Adipocyte (in vitro differentiated cells): ENCODE data around the gene RGS12.

Experiments
- DNase-seq: peaks from one replicate; pipeline ENCODE4 v3.0.0-alpha.2; 2015; ENCODE audit warnings: low read depth
- H3K27me3 ChIP-seq: replicated peaks from 2 replicates; pipeline ENCODE4 v1.7.0; 2013; ENCODE audit warnings: mild to moderate bottlenecking, low read length, moderate library complexity; ENCODE audit not compliant: control insufficient read depth, insufficient read depth
- H3K36me3 ChIP-seq: 2 replicates; pipeline ENCODE4 v1.7.0; 2013; ENCODE audit warnings: low read length, mild to moderate bottlenecking, moderate library complexity; ENCODE audit not compliant: control insufficient read depth, insufficient read depth, severe bottlenecking
- H3K4me1 ChIP-seq: 2 replicates; pipeline ENCODE4 v1.7.0; 2013; ENCODE audit warnings: mild to moderate bottlenecking, low read length, moderate library complexity; ENCODE audit not compliant: control insufficient read depth, insufficient read depth
- H3K4me3 ChIP-seq: 2 replicates; pipeline ENCODE4 v1.7.0; 2013; ENCODE audit warnings: mild to moderate bottlenecking, low read length, moderate library complexity
- H3K9ac ChIP-seq: 2 replicates; pipeline ENCODE4 v1.7.0; 2013; ENCODE audit warnings: mild to moderate bottlenecking, low read length, moderate library complexity
- H3K9me3 ChIP-seq: 2 replicates; pipeline ENCODE4 v1.7.0; 2013; ENCODE audit warnings: mild to moderate bottlenecking, low read length, moderate library complexity; ENCODE audit not compliant: control insufficient read depth

RGS12 gene

DNA sequence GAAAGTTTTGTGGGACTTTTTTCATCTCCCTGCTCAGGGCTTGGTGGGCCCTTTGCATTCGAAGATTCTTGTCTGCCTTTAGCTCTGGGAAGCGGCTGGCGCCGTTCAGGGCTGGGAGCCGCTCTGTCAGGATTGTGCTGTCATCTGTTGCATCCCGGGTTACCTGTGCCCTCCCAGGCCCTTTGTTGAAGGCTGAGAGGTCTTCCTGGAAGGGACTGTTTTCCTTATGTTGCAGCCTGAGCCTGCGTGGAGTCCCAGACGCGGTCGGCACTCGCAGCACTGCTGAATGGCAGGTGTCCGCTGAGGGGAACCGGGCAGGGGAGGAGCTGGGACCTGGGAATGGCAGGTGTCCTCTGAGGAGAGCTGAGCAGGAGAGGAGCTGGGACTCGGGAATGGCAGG lies 15.9 kb downstream of the RGS12 start:
- H3K4me3 ChIP-seq, result no peak overlapping the region
- H3K9ac ChIP-seq, result no peak overlapping the region
- H3K4me1 ChIP-seq, result peaks cover 17% of the 10 kb centered on the region
- no peaks in the 10 kb centered on the region for H3K27me3 ChIP-seq
- H3K36me3 ChIP-seq, result no peaks in the 10 kb centered on the region
- no peaks in the 10 kb centered on the region for H3K9me3 ChIP-seq
- DNase-seq, result no peak

DNA sequence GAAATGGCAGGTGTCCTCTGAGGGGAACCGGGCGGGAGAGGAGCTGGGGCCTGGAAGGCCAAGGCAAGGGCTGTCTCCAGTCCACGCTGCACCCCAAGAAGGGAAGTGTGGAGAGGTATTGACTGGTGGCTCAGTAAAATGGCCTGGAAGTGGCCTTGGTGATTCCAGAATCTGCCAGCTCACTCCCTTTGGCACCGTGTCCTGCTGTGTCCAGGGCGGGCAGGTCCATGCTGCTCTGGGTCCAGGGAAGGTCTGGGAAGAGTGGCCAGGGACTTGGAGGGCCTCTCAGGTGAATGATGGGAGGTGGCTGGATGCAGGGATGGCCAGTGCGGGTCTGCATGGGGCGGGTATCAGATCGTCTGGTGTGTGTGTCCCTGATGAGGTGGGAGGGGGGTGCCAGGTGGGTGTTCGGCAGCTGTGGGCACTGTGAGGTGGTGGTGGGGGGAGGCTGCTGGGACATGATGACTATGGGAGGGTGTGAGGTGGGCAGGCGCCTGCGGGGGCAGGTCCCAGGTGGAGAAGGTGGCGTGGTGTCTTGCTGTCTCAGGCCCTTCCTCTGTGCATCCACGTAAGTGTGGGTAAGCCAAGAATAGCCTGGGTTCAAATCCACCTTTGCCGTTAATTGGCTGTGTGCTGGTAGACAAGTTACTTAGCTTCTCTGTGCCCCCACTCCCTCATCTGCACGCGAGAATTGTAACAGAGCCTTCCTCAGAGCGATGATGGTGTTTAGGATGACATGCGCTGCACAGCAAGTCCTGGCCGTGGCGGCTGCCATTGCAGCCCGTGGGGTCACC lies 17.7 kb downstream of the RGS12 start:
- H3K9me3 ChIP-seq, result no peaks in the 10 kb centered on the region
- H3K4me3 ChIP-seq, result no peak overlapping the region
- no peaks in the 10 kb centered on the region for H3K36me3 ChIP-seq
- H3K4me1 ChIP-seq, result peaks cover 6% of the 10 kb centered on the region
- DNase-seq, result no peak
- H3K9ac ChIP-seq, result no peak overlapping the region
- no peaks in the 10 kb centered on the region for H3K27me3 ChIP-seq

DNA sequence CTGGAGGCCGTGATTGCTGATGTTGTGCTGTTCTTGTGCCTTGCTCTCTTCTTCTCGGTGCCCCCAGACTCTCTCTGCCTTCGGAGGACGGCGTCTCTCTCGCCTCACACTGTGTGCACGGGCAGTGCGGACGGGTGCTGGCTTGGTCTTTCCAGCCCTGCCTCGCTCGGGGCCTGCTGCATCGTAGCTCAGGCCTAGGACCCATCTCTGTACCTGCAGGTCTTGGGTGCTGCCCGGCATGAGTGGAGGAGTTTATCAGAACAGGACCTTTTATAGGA lies 18.2 kb downstream of the RGS12 start:
- Histone ChIP-seq H3K27me3 (no peaks in the 10 kb centered on the region), H3K9me3 (no peaks in the 10 kb centered on the region)
- DNase-seq, result no peak

DNA sequence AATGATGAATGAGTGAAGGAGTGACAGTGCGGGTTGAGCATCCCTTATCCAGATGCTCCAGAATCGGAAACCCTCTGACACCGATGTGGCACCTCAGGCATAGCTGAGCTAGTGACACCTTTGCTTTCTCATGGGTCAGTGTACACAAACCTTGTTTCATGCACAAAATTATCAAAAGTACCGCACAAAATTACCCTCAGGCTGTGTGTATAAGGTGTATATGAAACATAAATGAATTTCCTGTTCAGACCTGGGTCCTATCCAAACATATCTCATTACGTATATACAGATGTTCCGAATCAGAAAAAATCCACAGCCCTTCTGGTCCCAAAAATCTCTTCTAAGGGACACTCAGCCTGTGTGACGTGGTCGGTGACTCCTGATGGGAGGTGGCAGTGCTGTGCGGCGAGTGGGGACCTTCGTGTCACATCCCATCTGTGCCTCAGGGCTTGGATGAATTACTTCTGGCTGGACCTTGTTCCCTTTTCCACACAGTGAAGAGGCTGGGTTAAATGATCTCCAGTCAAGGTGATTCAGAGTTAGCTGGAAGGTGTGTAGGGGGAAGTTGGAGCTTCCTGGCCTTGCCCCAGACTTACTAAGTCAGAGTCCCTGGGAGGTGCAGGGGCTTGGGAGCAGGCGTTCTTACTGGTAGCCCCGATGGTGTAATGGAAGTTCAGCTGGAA lies 18.8 kb downstream of the RGS12 start:
- no peak for DNase-seq
- Histone ChIP-seq H3K4me3 (no peak overlapping the region), H3K27me3 (no peaks in the 10 kb centered on the region), H3K9me3 (no peaks in the 10 kb centered on the region), H3K4me1 (no peaks in the 10 kb centered on the region), H3K36me3 (peaks cover 5% of the 10 kb centered on the region), H3K9ac (no peak overlapping the region)

More for the DNA sequence above, 18.2 kb downstream of the RGS12 start:
- Histone ChIP-seq H3K36me3 (no peaks in the 10 kb centered on the region), H3K4me1 (peaks cover under 1% of the 10 kb centered on the region), H3K4me3 (no peak overlapping the region), H3K9ac (no peak overlapping the region)

DNA sequence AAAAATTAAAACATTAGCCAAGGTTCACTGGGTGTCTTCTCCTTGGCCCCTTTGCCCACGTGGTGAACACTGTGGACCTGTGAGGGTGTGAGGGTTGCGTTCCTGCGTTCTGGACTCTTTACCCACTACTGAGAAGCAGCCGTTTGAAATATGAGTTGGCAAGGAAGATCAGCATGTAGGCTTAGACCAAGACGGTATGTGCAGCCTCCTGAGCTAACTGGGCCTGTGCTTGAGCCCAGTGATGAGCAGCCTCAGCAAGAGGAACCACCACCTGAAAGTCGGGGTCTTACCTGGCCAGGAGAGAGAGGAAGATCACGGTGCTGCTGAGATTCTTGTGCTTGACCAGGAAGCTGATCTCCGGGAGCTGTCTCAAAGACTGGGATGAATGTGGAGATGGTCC lies 19.5 kb downstream of the RGS12 start:
- Histone ChIP-seq H3K27me3 (no peaks in the 10 kb centered on the region), H3K9ac (no peak overlapping the region), H3K9me3 (no peaks in the 10 kb centered on the region), H3K36me3 (peaks cover 8% of the 10 kb centered on the region), H3K4me3 (no peak overlapping the region), H3K4me1 (no peaks in the 10 kb centered on the region)
- no peak for DNase-seq

DNA sequence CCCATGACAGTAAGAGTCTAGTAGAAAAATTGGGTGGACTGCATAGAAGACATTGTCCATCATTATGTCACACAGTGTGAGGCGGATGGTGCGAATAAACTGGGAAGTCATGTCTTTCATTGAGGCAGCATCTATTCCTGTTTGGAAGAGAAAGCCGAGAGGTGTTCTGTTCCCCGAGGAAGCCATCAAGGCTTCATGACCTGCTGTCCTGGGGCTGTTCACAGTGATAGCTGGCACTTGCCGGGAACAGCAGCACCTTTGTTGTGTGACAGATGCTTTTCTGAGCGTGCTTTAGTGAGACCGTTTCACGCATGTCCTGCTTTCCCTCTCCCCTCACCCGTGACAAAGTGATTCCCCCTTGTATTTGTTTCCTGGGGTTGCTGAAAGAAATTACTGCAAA lies 20.3 kb downstream of the RGS12 start:
- Histone ChIP-seq H3K9me3 (no peaks in the 10 kb centered on the region), H3K4me1 (no peaks in the 10 kb centered on the region), H3K36me3 (peaks cover 8% of the 10 kb centered on the region), H3K4me3 (no peak overlapping the region), H3K27me3 (no peaks in the 10 kb centered on the region), H3K9ac (no peak overlapping the region)
- no peak for DNase-seq

DNA sequence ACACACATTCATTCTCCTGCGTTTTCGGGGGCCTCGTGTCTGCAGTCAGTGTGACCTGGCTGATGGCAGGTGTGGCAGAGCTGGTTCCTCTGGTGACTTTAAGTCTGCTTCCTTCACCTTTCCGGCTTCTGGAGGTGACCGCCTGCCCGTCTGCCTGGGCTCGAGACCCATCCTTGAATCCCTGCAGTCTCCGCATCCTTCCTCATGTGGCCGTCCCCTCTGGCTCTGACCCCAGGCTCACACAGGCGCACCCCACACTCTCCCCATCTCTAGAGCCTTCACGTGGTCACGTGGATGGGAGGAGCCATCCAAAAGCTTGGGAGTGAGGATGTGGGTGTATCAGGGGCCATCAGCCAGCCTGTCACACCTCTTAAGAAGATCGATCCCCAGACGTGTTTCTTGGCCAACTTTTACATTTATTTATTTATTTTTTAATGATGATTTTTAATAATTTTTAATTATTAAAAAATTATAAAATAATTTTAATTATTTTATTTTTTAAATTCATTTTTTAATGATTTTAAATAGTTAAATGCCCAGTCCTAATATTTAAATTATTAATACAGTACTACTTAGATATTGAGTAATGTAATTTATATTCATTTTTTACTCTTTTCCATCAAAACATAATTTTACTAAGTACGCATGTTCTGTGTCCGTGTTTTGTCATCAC lies 20.9 kb downstream of the RGS12 start:
- DNase-seq, result no peak
- Histone ChIP-seq H3K4me1 (no peaks in the 10 kb centered on the region), H3K4me3 (no peak overlapping the region), H3K36me3 (peaks cover 8% of the 10 kb centered on the region), H3K9ac (no peak overlapping the region), H3K9me3 (no peaks in the 10 kb centered on the region), H3K27me3 (no peaks in the 10 kb centered on the region)

DNA sequence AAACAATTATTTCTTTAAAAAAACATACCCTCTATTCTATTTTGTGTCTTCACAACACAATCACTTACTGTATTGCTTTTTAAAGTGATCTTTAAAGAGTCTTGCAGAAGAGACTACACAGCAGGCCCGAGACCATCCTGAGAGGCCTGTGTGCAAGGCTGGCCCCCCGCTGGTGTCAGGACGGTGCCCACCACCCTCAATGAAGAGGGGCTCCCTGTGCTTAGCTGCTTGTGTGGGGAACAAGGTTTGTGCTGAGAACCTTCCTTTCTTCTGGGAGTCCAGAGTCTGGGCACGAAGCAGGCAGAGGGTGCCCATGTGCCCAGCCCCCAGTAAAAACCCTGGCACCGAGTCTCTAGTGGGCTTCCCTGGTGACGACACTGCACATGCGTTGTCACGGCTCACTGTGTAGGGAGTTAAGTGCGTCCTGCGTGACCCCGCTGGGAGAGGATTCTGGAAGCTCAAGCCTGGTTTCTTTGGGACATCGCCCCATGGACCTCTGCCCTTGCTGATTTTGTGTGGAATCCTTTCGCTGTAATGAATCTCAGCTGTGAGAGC lies 22.0 kb downstream of the RGS12 start:
- Histone ChIP-seq H3K27me3 (no peaks in the 10 kb centered on the region), H3K9ac (no peak overlapping the region), H3K9me3 (no peaks in the 10 kb centered on the region), H3K4me3 (no peak overlapping the region), H3K4me1 (peaks cover 1% of the 10 kb centered on the region), H3K36me3 (peaks cover 8% of the 10 kb centered on the region)
- no peak for DNase-seq

DNA sequence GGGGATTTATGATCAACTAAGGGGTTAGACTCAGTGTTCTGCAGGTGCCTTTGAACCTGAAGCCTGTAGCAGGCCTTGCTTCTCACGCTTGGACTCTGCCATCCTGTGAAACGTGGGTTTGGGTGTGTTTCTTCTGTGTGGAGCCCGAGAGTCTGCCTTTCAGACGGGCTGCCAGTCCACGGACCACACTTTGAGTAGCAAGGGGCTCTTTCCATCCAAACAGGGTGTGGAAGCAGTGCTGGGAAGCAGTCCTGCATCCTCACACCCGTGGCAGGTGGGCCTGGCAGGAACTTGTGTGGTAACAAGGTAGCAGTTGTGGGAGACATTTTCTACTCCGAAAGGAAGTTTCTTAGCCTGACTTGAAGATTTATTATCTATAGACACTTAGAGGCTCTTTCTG lies 22.7 kb downstream of the RGS12 start:
- Histone ChIP-seq H3K4me3 (no peak overlapping the region), H3K9me3 (no peaks in the 10 kb centered on the region), H3K4me1 (peaks cover 9% of the 10 kb centered on the region), H3K9ac (no peak overlapping the region), H3K36me3 (peaks cover 8% of the 10 kb centered on the region), H3K27me3 (no peaks in the 10 kb centered on the region)
- DNase-seq, result no peak

DNA sequence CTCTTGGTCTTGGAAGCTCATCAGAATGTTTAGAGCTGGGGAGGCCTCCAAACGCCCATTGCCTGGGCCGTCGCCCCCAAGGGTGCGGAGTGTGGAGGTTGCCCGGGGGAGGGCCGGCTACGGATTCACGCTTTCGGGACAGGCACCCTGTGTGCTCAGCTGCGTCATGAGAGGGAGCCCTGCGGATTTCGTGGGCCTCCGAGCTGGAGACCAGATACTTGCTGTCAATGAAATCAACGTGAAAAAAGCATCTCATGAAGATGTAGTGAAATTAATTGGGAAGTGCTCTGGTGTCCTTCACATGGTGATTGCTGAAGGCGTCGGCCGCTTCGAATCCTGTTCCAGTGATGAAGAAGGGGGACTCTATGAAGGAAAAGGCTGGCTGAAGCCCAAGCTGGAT lies 23.3 kb downstream of the RGS12 start:
- H3K27me3 ChIP-seq, result no peaks in the 10 kb centered on the region
- no peaks in the 10 kb centered on the region for H3K9me3 ChIP-seq
- no peak for DNase-seq
- no peak overlapping the region for H3K4me3 ChIP-seq
- peaks cover 15% of the 10 kb centered on the region for H3K4me1 ChIP-seq
- peaks cover 8% of the 10 kb centered on the region for H3K36me3 ChIP-seq
- H3K9ac ChIP-seq, result no peak overlapping the region

DNA sequence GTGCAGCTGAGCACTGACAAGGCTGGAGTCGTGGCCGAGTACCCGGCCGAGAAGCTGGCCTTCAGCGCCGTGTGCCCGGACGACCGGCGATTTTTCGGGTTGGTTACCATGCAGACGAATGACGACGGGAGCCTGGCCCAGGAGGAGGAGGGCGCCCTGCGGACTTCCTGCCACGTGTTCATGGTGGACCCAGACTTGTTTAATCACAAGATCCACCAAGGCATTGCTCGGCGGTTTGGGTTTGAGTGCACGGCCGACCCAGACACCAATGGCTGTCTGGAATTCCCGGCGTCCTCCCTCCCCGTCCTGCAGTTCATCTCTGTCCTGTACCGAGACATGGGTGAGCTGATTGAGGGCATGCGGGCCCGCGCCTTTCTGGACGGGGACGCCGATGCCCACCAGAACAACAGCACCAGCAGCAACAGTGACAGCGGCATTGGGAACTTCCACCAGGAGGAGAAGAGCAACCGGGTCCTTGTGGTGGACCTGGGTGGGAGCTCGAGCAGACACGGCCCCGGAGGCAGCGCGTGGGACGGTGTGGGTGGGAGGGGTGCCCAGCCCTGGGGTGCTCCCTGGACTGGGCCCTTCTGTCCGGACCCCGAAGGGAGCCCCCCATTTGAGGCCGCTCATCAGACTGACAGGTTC lies 24.3 kb downstream of the RGS12 start:
- peaks cover 8% of the 10 kb centered on the region for H3K36me3 ChIP-seq
- H3K4me3 ChIP-seq, result no peak overlapping the region
- H3K27me3 ChIP-seq, result no peaks in the 10 kb centered on the region
- H3K4me1 ChIP-seq, result peaks cover 25% of the 10 kb centered on the region
- no peaks in the 10 kb centered on the region for H3K9me3 ChIP-seq
- H3K9ac ChIP-seq, result no peak overlapping the region
- no peak for DNase-seq
